Common myeloid progenitor, CD34-positive (primary cell): Measurements from ENCODE around the gene SPAAR.
"Not testable (repeated sequence)": the region's sequence is repeated elsewhere in the genome, so short reads cannot be mapped to it uniquely, and the experiment has no call there.

ENCODE experiments used
- CTCF ChIA-PET: fragments of 350-600 bp; sonication (Branson Sonifier 250); formaldehyde crosslinking; loops from one replicate; lab custom pipeline; 2021; ENCODE audit warnings: antibody characterized with exemption; lab: Charles Lee
- POLR2A ChIA-PET: fragments of 350-600 bp; sonication (Branson Sonifier 250); formaldehyde crosslinking; loops from one replicate; lab custom pipeline; 2021; ENCODE audit warnings: antibody characterized with exemption; lab: Charles Lee
- DNase-seq, 3 donors: peaks; one replicate each; pipeline versions ENCODE4 v3.0.0 to v3.0.0-alpha.2; 2013
- H3K27ac ChIP-seq, 2 experiments: 1 replicate in 1 of 2; 2 replicates in 1 of 2; pipeline ENCODE4 v1.7.0; 2013; ENCODE audit warnings: inconsistent platforms in 2 of 2, low read length in 2 of 2, mild to moderate bottlenecking in 2 of 2, low read depth in 1 of 2, moderate library complexity in 1 of 2; ENCODE audit not compliant: severe bottlenecking in 2 of 2, insufficient read depth in 1 of 2, poor library complexity in 1 of 2
- H3K27me3 ChIP-seq, 5 experiments: replicated peaks in 2 of 5; 1 replicate in 3 of 5; 2 replicates in 2 of 5; pipeline versions ENCODE4 v1.6.1 to v1.7.0; 2013; ENCODE audit warnings: low read length in 4 of 5, mild to moderate bottlenecking in 2 of 5, moderate library complexity in 2 of 5, inconsistent platforms in 1 of 5; ENCODE audit not compliant: insufficient read depth in 5 of 5, control insufficient read depth in 4 of 5
- H3K36me3 ChIP-seq, 4 experiments: 1 replicate in 2 of 4; 2 replicates in 2 of 4; pipeline versions ENCODE4 v1.6.1 to v1.7.0; 2013; ENCODE audit warnings: low read length in 3 of 4, control low read depth in 1 of 4, mild to moderate bottlenecking in 1 of 4; ENCODE audit not compliant: control insufficient read depth in 4 of 4, insufficient read depth in 4 of 4
- H3K4me1 ChIP-seq, 4 experiments: 1 replicate in 3 of 4; 2 replicates in 1 of 4; pipeline versions ENCODE4 v1.6.1 to v1.7.1; 2013; ENCODE audit warnings: low read length in 3 of 4, mild to moderate bottlenecking in 3 of 4, control low read depth in 1 of 4, inconsistent platforms in 1 of 4, moderate library complexity in 1 of 4; ENCODE audit not compliant: control insufficient read depth in 4 of 4, insufficient read depth in 4 of 4; ENCODE audit errors: control extremely low read depth in 1 of 4
- H3K4me3 ChIP-seq, 7 experiments: 1 replicate in 4 of 7; 2 replicates in 3 of 7; pipeline versions ENCODE4 v1.5.1 to v1.7.0; 2013; ENCODE audit warnings: mild to moderate bottlenecking in 7 of 7, low read length in 6 of 7, moderate library complexity in 6 of 7, inconsistent platforms in 2 of 7, low read depth in 2 of 7, control low read depth in 1 of 7; ENCODE audit not compliant: insufficient read depth in 4 of 7, control insufficient read depth in 1 of 7; ENCODE audit errors: extremely low read depth in 1 of 7
- H3K9me3 ChIP-seq, 5 experiments: 1 replicate in 4 of 5; 2 replicates in 1 of 5; pipeline versions ENCODE4 v1.6.1 to v1.7.1; 2013; ENCODE audit warnings: low read length in 4 of 5, mild to moderate bottlenecking in 2 of 5, inconsistent platforms in 1 of 5, low read depth in 1 of 5, moderate library complexity in 1 of 5; ENCODE audit not compliant: control insufficient read depth in 4 of 5, insufficient read depth in 2 of 5; ENCODE audit errors: control extremely low read depth in 1 of 5
- whole genome bisulfite sequencing: methylation state at CpG from one replicate; pipeline ENCODE4 v1.1.5; 2013; ENCODE audit not compliant: insufficient coverage; 5-methylcytosine and 5-hydroxymethylcytosine counted together

The SPAAR gene

DNA sequence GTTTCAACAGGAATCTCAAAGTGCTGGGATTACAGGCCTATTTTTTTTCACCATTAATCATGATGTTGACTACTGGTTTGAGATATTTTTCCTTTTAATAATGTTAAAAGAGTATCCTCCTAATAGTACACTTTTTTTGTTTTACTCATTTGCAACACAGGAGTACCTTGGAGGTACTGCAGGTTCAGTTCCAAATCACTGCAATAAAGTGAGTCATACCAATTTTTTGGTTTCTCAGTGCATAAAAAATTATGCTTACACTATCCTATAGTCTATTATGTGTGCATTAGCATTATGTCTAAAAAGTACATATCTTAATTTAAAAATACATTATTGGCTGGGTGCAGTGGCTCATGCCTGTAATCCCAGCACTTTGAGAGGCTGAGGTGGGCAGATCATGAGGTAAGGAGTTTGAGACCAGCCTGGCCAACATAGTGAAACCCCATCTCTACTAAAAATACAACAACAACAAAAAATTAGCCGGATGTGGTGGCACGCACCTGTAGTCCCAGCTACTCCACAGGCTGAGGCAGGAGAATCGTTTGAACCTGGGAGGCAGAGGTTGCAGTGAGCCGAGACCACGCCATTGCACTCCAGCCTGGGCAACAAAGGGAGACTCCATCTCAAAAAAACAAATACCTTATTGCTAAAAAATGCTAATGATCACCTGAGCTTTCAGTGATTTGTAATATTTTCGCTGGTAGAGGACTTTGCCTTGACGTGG is 11.8 kb upstream of the SPAAR start:
- H3K36me3 ChIP-seq, H3K9me3 ChIP-seq, H3K4me1 ChIP-seq, H3K27me3 ChIP-seq, DNase-seq, POLR2A ChIA-PET, H3K4me3 ChIP-seq, H3K27ac ChIP-seq: not testable (repeated sequence)
- WGBS, result no CpG with 5 or more reads among the region's 7 CpGs
- CTCF ChIA-PET, result interaction anchor here (0.8 to 3.1 kb wide), 10 partner anchors 9 to 71 kb away, joined by 3 to 16 read pairs (median 4); no protein-coding TSS in a partner anchor

DNA sequence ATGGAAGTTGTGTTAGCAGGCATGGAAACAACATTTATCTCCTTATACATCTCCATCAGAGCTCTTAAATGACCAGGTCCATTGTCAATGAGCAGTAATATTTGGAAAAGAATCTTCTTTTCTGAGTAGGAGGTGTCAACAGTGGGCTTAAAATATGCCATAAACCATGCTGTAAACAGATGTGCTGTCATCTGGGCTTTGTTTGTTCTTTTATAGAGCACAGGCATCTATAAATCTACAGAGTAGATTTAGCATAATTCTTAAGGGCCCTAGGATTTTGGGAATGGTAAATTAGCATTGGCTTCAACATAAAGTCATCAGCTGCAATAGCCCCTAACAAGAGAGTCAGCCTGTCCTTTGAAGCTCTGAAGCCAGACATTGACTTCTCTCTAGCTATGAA is 11.0 kb upstream of the SPAAR start:
- Histone ChIP-seq H3K27ac (no peak overlapping the region), H3K9me3 (no peaks in the 10 kb centered on the region), H3K27me3 (peaks cover 0 to 5% (median 3%) of the 10 kb centered on the region in 5 experiments), H3K4me3 (no peak overlapping the region), H3K4me1 (peaks cover 0 to 2% (median 0%) of the 10 kb centered on the region in 4 experiments), H3K36me3 (no peaks in the 10 kb centered on the region)
- no peak for DNase-seq
- CTCF ChIA-PET, result interaction anchor here (0.8 to 3.1 kb wide), 6 partner anchors 13 to 72 kb away, joined by 3 to 16 read pairs (median 7); no protein-coding TSS in a partner anchor
- POLR2A ChIA-PET, result no interaction called here

DNA sequence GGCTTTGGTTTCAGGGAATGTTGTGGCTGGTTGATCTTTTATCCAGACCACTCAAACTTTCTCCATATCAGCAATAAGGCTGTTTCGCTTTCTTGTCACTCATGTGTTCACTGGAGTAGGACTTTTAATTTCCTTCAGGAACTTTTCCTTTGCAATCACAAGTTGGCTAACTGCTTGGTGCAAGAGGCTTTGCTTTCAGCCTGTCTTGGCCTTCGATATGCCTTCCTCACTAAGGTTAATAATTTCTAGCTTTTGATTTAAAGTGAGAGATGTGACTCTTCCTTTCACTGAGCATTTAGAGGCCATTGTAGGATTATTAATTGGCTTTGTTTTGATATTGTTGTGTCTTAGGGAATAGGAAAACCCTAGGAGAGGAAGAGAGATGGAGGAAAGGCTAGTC is 10.3 kb upstream of the SPAAR start:
- ChIA-PET CTCF (interaction anchor here (1.2 to 3.1 kb wide), 4 partner anchors 12 to 56 kb away, joined by 3 to 16 read pairs (median 9); no protein-coding TSS in a partner anchor), POLR2A (no interaction called here)
- Histone ChIP-seq H3K9me3 (no peaks in the 10 kb centered on the region), H3K4me3 (no peak overlapping the region), H3K27me3 (peaks cover 0 to 5% (median under 1%) of the 10 kb centered on the region in 5 experiments), H3K36me3 (no peaks in the 10 kb centered on the region), H3K27ac (no peak overlapping the region), H3K4me1 (peaks cover 0 to 2% (median 0%) of the 10 kb centered on the region in 4 experiments)
- WGBS, result 80% methylated on average over 1 of the region's 2 CpGs
- no peak for DNase-seq

DNA sequence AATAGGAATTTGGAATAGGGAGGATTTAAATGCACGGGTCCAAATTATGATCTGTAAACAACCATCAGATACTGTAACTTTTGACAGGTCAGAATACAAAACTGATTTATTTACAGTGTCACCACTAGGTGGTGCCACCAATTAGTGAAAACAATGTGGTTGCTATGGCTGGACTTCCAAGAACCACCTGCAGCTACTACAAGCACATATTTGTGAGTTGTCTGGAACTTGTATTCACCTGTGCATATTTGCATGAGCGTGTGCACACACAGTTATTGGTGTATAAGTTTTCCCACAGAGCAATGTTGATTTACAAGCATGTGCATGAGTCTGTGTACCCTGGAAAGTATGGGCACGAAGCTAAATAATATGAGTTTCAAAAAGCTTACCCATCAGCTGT is 6.2 kb upstream of the SPAAR start:
- peak; percentile 49 to 69 (median 69) for DNase-seq
- CTCF ChIA-PET, result interaction anchor here (0.7 to 9.6 kb wide), 22 partner anchors 9 to 221 kb away, joined by 3 to 104 read pairs (median 4); no protein-coding TSS in a partner anchor

DNA sequence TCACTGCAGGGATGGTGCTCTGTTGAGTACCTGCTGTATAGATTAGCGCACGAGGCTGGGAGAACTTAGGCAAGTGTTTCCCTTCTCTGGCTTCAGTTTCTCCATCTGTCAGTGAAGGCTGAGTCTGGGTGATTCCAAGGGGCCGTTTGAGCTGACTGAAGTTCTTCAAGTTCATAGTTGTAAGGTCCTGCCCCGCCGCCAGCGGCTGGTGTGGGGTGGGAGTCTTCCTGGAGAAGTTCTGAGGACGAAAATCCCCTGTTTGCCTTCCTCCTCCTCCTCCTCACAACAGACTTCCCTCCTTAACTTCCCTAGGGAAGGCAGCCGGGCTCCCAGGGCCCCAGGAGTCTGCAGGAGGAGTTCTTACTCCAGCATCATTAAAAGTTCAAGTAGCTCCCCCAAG is 5.0 kb upstream of the SPAAR start:
- peaks cover 2 to 39% (median 26%) of the 10 kb centered on the region in 4 experiments for H3K4me1 ChIP-seq
- ChIA-PET POLR2A (no interaction called here), CTCF (interaction anchor here (1.3 to 9.6 kb wide), 4 partner anchors 13 to 114 kb away, joined by 3 to 104 read pairs (median 13); no protein-coding TSS in a partner anchor)

More for the DNA sequence above, 6.2 kb upstream of the SPAAR start:
- Histone ChIP-seq H3K27me3 (peaks cover 0 to 3% (median 0%) of the 10 kb centered on the region in 5 experiments), H3K9me3 (no peaks in the 10 kb centered on the region), H3K4me1 (peaks cover 0 to 26% (median 13%) of the 10 kb centered on the region in 4 experiments), H3K4me3 (no peak overlapping the region), H3K27ac (no peak overlapping the region), H3K36me3 (no peaks in the 10 kb centered on the region)
- POLR2A ChIA-PET, result no interaction called here
- WGBS, result 58% methylated on average over 2 of the region's 3 CpGs

DNA sequence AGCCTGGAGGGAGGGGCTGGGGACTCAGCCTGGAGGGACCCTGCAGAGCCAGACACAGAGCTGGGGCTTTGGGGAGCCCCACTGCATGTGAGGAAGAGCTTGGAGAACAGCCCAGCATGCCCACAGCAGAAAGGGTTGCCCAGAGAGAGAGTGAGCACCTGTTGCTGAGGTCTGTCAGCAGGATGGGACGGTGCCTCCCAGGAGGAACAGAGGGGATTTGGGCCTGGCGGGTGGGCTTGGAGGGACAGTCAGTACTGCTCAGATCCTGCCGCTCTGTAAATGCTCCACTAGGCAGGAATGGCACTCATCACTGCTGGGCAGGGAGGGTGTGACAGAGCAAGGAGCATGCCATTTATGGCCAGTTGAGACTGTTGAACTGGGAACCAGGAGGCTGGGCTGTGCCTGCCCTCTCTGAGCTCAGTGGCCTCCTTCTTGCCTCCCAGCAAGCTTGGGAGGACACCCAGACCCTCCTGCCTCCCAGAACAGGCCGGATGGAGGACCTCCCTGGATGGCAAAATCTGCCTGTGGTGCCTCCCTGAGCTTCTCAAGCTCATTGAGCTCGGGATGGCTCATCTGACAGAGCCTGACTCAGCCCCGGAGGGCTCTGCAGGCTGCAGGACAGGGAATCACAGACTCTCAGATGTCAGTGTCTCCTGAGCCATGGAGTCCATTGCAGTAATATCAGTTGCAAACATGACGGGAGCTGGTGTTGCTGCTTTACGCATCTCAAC is 4.1 kb upstream of the SPAAR start:
- H3K4me1 ChIP-seq, result peaks cover 2 to 48% (median 35%) of the 10 kb centered on the region in 4 experiments
- 87% methylated on average over 7 of the region's 8 CpGs for WGBS
- no peak for DNase-seq
- H3K36me3 ChIP-seq, result no peaks in the 10 kb centered on the region
- ChIA-PET CTCF (interaction anchor here (0.7 to 9.6 kb wide), 7 partner anchors 14 to 147 kb away, joined by 3 to 104 read pairs (median 4); partner anchors contain the start of gene FAM221B), POLR2A (no interaction called here)
- H3K9me3 ChIP-seq, result no peaks in the 10 kb centered on the region
- H3K4me3 ChIP-seq, result no peak overlapping the region
- H3K27me3 ChIP-seq, result peaks cover 0 to 3% (median 0%) of the 10 kb centered on the region in 5 experiments
- H3K27ac ChIP-seq, result no peak overlapping the region

More for the DNA sequence above, 5.0 kb upstream of the SPAAR start:
- no peaks in the 10 kb centered on the region for H3K36me3 ChIP-seq
- 85% methylated on average over 3 of the region's 8 CpGs for WGBS
- no peak overlapping the region for H3K27ac ChIP-seq
- no peak overlapping the region for H3K4me3 ChIP-seq
- peaks cover 0 to 3% (median 0%) of the 10 kb centered on the region in 5 experiments for H3K27me3 ChIP-seq
- H3K9me3 ChIP-seq, result no peaks in the 10 kb centered on the region
- no peak for DNase-seq
